ENCODE measurements around the gene PACRG.

Gene PACRG

DNA sequence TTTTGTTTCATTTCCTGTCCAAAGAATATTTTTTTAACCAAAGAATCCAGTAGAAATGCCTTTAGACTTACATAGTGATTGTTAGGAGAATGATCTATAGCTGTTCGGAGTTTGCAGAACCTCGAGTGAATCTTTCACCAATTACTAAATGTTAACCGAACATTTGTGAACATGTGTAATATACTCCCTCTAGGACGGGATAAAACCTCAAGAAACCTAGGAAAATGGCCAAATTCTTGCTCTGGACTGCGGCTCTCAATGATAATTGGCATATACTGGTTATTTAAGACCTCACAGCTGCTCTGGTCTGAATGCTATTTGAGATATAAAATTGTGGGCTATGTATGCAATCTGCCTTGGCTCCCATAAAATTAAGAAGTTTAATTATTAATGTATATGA is 137.1 kb downstream of the PACRG start:
- DNase-seq (ENCODE audit: low read depth in 2 of 2) = no peak

DNA sequence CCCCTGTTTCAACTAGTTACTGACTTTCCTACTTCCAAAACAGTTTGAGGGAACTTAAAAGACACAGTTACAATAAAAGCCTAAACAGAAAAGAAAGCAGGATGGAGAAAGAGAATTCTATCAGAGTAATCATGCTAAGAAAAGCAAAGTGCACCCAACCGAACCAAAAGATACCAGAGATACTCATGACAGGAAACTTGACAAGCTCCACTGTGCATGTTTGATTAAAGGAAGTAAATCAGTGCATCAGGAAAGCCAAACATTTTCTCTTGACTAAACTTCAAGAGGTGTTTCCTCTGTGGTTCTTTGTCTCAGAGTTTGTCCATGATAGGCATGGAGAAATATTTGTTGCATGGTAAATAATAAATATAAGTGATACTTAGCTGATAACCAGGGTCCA is 138.9 kb downstream of the PACRG start:
- DNase-seq (ENCODE audit: low read depth in 2 of 2) = no peak

DNA sequence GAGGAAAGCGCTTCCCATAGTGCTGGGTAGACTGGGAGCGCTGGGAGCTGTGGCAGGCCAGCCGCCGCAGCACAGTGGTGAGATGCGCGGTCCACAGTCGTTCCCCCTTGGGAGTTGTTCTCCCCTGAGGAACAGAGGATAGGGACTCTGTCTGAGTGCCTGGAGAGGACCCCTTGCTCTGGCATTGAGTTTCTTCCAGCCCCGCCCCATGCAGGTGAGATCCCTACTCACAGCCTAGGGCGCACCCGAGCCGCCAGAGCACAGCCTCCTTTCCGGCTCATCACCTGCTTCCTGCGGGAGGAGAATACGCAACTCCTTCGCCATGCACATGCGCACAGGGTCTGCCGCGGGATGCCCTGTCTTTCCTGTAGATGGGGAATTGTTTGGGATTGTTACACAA is 140.6 kb downstream of the PACRG start:
- no peak for DNase-seq (ENCODE audit: low read depth in 2 of 2)

DNA sequence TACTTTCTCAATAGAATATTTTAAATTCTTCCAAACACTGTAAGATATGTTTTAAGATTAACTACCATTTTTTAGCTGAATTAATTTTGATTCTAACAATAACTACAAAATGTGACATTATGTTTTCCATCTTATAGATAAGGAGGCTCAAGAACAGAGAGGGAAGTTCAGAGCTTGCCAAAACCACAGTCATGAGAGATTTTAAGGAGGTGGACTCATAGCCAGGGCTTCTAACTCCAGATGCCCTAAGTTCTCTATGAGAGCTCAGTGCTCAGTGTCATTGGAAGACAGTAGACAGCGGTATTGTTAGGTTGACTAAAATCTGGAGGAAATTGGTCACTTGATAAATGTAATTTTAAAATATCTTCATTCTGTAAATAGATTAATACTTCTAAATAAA is 144.2 kb downstream of the PACRG start:
- DNase-seq (ENCODE audit: low read depth in 2 of 2) = no peak

DNA sequence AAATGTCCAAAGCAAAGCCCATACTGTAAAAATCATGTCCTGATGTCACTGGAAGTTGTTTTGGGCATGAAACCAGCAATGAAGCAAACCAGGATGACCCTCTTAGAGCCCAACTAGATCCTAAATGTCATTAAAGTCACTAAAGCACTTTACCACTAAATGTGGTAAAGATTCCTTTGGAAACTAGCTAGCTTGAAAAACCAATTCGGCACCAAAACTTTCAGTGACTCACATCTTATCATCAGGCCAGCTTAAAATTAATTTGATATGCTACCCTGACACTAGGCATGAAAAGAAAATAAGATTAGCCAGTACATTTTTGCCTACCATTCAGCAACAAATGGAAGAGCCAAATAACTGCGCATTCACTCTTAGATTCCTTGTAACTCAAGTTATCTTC is 145.8 kb downstream of the PACRG start:
- no peak for DNase-seq (ENCODE audit: low read depth in 2 of 2)

DNA sequence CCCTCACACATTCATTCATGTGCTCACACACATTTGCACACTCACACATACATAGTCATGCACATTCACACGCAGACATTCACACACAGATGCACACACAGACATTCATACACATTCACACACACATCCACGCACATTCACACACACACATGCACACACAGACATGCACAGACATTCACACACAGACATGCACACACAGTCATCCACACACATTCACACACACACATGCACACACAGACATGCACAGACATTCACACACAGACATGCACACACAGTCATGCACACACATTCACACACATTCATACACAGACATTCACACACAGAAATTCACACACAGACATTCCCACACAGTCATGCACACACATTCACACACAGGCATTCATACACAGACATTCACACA is 147.3 kb downstream of the PACRG start:
- DNase-seq (ENCODE audit: low read depth in 2 of 2) = no peak

DNA sequence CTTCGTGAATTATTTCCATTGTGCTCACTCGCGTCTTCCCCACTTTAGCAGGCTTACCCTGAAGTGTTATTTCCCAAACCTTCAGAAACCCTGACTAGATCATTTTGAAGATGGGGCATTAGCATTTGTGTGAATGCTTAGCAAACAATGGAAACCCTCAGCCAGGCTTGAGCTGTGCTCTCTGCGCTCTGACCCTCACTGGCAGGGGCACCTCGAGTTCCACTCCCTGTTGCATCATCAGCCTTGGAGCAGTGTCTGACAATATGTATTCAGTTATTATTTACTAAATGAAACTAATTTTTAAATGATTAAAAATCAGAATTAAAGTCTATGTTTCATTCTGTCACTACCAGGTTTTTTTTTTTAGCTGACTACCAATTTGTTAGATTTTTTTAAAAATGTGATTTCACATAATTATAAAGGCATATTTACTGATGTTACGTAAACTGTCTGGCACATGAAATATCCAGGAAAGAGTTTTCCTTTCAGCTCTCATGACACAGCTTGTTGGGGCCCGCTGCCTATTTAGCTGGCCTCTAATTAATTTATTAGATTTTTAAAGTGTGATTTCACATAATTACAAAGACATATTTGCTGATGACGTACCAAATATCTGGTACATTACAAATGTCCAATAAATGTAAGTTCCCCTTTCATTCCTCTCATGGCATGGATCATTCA is 155.2 kb downstream of the PACRG start:
- no peak for DNase-seq (ENCODE audit: low read depth in 2 of 2)

DNA sequence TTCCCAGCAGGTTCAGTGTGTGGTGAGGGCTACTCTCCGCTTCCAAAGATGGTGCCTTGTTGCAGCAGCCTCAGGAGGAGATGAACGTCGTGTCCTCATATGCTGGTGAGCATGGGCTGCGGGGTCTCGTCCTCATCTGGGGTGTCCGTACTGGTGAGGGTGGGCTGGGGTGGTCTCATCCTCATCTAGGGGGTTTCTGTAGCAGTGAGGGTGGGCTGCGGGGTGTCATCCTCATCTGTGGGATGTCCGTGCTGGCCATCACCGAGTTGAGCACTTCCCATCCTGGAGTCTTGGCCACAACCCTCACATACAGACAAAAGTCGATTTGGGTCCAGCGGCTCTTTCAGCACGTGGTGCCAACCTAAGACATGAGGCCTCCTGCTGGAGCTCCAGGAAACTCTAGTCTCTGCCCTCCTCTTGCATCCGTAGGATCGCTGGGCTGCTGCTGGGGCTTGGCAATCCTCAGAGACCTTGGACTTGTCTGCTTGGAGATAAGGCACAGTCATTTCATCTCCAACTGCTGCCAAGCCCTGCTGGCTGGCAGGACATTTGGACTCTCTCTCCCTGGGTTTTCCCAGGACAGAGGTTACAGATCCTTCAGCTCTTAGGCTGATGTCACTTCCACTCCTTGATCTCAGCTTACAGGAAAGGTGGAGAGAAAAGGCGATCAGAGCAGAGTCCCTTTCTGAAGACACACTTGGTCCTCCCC is 160.4 kb downstream of the PACRG start:
- no peak for DNase-seq (ENCODE audit: low read depth in 2 of 2)

DNA sequence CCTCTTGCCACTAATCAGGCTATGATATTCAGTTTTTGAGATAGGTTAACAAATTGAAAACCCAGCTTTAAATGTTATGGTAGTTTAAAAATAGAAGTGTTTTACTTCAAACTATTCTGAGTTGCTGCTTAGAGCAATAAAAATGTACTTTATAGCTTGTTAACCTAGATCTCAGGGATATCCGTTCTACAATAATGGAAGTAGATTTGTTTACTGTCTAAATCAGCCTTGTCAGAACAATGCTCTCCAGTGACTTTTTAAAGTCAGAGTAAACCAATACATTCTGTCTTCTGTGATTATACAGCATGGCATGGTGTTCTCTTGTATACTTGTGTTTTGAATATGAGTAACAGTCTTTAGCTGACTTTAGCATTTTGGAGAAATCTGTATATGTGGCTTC is 161.5 kb downstream of the PACRG start:
- no peak for DNase-seq (ENCODE audit: low read depth in 2 of 2)

DNA sequence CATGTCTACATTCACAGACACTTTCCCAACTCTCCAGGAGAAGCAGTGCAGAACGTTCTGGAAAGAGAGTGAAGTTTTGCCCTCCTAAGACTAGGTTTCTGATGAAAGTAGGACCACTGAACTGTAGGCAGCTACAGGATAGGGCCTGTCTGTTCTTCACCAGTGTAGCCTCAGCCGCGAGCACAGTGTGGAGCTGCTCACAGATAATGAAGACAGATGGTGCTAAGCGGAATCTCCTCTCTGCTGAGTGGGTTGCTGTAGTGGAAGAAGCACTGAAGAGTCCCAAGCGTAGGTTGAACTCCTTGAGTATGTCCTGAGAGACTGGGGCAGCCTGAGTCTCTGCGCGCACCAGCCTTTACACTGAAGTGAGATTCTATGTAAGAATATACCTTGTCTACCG is 170.2 kb downstream of the PACRG start:
- no peak for DNase-seq (ENCODE audit: low read depth in 2 of 2)

DNA sequence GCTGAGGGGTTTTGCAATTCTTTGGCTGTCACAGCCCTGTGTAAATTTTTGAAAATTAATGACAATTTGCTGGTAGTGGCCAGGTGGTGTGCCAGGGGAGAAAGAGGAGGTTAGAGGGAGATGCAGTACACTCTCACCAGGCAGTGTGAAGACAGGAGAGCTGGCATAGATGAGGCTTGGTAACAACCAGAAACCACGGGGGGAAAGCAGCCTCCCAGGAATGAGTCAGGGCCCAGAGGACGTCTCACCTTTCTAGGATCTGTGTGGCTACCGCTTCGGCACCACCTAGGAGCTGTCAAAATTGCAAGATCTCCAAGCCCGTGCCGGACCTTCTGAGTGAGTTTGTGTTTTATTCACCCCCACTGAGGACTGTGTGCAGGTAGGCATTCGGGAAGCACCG is 171.4 kb downstream of the PACRG start:
- no peak for DNase-seq (ENCODE audit: low read depth in 2 of 2)

DNA sequence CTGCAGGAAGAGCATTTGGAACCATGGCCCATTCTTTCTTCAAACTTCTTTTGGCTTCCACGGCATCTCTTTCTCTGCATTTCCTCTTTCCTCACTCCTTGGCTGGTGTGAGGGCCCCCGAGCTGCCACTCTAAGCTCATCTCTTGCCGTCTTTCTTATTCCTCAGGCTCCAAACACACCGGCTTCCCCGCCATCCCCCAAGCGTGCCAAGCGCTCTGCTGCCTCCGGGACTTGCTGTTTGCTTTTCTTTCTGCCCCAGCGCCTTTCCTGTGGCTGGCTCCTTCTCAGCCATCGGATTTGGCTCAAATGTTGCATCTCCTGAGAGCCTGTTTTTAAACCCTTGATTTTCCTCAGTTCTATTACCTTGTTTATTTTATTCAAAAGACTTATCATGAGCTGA is 172.7 kb downstream of the PACRG start:
- DNase-seq (ENCODE audit: low read depth in 2 of 2) = no peak

DNA sequence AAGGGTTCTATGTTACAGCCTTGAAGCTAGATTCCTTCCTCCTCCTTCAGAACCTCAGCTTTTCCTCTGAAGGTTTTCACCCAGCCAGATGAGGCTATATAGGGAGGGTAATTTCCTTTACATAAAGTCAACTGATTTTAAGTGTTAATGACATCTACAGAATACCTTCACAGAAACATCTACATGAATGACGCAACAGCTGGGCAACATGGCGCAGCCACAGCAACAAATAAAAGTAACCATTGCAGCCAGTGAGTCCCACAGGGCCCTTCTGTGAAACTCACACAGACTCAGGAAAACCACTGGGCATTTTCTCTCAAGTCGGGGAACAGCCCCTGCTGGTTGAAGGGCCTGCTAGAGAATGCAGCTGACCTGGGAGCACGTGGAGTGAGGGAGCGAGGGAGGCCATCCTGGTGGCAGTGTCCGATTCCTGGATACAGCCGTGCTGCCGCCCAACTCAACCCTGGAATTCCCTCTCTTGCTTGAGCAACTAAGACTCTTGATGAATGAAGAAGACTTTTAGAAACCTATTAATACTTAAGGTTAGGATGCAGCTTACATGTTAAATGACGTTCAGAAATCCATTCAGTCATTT is 176.4 kb downstream of the PACRG start:
- no peak for DNase-seq (ENCODE audit: low read depth in 2 of 2)

DNA sequence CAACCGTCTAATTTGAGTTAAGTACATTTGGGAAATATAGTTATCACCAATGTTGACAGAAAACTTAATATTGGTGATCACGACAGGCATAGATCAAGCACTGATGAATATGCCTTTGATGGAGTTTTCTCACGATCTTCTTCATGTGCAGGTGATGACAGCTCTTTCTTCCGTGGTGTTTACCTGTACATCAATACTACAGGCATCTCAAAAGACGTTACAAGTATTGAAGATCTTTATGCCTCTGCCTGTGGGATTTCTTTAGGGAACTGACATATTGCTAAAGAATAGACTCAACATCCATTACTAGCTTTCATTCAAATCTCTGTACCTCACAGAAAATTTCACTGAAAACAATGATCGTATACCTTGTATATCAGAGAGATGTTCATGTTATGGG is 178.7 kb downstream of the PACRG start:
- DNase-seq (ENCODE audit: low read depth in 2 of 2) = no peak

DNA sequence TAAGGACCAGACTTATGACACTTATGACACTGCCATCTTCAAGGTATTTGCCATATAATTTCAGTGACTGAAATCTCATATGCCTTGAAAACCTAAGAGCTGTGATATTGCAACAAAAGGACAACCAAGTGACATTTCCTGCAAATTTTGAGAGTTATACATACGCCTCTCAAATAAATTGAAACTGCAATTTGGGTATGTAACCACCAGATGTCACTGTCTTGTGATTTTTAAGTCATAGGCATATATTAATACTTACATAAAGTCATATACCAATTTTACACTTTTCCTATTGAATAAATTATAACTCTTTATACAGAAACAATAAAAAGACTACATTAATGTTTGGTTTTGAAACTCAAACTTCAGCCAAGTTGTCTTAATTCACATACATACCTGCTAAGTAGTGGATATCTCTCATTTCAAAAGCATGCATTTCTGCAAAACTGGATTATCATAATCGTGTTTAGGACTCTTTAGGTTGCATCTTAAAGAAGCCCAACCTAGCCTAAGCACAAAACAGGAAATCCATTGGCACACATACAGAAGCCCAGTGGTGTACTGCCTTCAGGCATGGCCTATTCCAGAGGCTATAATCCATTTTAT is 180.2 kb downstream of the PACRG start:
- DNase-seq (ENCODE audit: low read depth in 2 of 2) = no peak

DNA sequence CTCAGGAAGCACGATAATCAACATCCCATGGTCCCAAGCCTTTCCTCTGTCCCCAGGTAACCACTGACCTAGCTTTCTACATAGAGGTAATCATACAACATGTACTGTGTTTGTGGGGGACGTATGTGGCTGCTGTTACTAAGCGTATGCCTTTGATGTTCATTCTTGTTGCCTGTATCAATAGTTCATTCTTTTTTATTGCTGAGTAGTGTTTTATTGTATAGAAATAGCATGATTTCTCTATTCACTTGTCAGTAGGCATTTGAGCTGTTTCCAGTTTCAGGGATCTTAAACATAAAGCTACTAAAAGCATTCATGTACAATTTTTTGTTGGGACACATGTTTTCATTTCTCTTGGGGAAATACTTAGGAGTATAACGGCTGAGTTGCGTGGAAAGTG is 185.4 kb downstream of the PACRG start:
- no peak for DNase-seq (ENCODE audit: low read depth in 2 of 2)

DNA sequence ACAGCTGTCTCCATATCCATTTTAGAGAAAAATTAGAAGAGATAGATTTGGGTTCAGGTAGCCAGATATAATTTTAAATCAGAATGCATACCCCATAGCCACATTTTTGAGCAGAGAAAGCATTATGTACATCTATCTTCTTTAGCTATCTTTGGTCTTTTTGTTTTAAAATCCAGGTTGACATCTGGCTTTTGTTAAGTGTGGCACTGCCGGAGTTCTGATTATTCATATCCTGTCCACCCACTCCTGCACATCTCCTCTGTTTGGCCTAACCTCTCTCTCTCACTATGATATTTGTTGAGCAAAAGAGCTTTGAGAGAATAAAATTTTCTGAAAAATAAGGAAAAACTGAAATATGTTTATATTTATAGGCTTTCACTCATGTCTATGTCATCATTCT is 189.7 kb downstream of the PACRG start:
- no peak for DNase-seq (ENCODE audit: low read depth in 2 of 2)

DNA sequence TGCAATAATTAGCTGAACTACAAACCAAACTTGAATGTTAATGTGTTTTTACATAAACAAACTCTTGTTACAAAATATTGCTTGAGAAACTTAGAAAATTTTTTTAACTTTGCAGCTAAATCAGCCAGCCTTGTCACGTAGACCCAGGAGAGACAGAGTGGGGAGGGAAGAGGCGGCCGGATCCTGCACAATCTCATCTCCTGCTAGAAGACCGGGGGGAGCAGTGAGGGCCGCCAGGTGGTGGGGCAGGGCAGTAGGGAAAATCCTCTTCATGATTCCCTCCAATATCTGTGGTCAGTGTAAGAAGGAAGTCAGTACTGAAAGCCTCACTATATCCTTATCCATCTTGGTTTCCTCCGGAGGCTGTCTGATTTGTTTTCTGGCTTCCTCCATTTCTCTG is 193.3 kb downstream of the PACRG start:
- no peak for DNase-seq (ENCODE audit: low read depth in 2 of 2)

DNA sequence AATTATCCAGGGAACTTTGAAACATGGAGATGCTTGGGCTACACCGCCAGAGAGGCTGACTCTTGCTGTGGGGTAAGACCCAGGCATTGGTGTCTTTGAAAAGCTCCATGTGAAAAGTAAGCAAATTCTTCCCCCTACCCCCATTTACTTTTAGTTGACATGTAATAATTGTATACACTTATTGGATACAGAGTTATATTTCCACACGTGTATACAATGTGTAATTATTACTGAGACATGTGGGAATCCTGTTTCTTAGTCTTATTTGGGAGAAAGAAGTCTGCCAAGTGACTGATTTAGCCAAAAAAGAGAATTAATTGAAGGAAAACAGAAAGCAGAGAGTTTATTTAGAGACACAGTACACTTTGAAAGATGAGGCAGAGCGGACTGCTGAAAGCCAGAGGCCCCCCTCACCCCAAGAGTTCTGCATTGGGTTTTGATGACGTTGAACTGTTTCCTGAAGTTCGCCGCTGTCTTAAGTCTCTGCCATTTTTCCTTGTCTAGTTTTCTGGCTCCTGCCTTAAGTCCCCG is 193.8 kb downstream of the PACRG start:
- no peak for DNase-seq (ENCODE audit: low read depth in 2 of 2)

DNA sequence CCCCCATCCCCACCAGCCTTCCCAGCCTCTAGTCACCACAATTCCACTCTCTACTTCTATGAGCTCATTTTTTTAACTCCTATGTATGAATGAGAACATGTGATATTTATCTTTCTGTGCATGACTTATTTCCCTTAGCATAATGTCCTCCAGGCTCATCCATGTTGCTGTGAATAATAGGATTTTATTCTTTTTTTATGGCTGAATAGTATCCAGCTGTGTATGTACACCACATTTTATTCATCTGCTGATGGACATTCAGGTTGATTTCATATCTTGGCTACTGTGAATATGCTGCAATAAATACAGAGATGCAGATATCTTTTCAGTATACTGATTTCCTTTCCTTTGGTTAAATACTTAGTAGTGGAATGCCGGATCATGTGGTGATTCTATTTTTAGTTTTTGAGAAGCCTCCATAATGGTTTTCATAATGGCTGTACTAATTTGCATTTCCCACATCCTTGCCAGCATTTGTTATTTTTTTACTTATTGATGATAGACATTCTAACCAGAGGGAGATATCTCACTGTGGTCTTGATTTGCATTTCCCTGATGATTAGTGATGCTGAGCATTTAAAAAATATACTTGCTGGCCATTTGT is 194.9 kb downstream of the PACRG start:
- DNase-seq (ENCODE audit: low read depth in 2 of 2) = no peak

DNA sequence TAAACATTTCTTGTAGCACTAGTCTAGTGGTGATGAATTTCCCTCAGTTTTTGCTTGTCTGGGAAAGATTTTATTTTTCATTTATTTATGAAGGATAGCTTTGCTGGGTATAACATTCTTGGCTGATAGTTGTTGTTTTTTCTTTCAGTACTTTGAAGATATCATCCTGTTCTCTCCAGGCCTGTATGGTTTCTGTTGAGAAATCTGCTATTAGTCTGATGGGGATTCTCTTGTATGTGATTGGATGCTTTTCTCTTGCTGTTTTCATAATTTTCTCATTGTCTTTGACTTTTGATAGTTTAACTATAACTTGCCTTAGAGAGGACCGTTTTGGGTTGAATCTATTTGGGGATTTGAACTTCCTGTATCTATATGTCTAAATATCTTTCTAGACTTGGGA is 207.1 kb downstream of the PACRG start:
- no peak for DNase-seq (ENCODE audit: low read depth in 2 of 2)

DNA sequence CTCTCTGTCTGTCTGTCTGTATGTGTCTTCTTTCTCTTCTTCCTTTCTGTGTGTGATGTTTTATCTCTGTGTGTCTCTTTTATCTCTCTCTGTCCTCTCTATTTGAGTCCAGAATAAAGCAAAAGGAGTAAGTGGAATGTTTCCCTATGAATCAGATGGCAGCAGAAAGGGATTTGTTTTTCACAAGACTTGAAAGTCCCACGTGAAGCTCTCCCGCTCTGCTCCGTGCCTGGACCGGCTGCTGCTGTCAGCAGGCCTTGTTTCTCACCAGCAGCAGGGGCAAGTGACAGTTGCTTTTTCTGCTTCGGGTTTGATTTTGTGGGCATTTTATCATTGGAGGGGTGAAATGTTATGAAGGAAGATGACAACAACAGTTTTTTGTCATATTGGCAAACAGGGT is 212.7 kb downstream of the PACRG start:
- DNase-seq (ENCODE audit: low read depth in 2 of 2) = no peak
